ENCODE data around the gene CDC14B.

Gene CDC14B

DNA sequence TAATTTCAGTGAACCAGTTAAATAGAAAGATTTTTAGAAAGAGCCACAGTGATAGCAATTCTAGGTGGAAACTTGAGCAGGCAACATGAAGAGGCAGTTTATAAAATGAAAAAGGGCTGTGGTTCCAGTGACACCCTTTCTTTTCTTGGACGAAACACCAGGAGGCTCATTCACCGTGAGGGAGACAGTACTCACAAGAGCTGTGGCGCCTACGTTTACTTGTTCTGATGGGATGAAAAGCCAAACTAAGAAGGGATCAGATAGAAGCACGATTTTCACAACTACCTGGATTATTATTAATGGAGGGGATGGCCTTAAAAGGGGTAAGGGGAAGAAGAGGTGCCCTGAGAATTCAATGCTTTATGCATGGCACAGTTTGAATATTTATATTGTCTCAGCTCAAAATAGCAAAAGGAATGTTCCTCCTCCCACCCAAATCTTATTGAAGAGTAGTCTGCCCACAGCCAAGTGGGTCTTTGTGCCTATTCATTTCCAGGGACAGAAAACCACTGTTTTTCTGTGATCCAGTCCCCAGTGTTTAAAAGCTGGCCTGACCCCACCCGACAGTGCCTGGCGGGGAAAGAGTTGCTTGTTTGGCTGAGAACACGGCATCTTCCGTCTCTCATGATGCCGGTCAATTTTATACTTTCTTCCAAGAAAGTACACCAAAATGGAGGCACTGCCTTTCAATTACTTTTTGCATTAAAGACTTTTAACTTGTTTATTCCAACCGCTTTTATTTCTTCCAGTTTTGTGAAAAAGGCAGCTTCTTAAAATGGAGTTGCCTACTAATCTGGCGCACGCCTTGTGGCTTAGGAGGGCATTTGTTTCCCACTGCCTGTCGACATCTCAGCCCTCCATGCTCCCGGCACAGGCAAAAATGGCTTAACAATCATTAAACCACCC is 117.8 kb downstream of the CDC14B start:
- no peak for DNase-seq (ENCODE audit: low read depth)

DNA sequence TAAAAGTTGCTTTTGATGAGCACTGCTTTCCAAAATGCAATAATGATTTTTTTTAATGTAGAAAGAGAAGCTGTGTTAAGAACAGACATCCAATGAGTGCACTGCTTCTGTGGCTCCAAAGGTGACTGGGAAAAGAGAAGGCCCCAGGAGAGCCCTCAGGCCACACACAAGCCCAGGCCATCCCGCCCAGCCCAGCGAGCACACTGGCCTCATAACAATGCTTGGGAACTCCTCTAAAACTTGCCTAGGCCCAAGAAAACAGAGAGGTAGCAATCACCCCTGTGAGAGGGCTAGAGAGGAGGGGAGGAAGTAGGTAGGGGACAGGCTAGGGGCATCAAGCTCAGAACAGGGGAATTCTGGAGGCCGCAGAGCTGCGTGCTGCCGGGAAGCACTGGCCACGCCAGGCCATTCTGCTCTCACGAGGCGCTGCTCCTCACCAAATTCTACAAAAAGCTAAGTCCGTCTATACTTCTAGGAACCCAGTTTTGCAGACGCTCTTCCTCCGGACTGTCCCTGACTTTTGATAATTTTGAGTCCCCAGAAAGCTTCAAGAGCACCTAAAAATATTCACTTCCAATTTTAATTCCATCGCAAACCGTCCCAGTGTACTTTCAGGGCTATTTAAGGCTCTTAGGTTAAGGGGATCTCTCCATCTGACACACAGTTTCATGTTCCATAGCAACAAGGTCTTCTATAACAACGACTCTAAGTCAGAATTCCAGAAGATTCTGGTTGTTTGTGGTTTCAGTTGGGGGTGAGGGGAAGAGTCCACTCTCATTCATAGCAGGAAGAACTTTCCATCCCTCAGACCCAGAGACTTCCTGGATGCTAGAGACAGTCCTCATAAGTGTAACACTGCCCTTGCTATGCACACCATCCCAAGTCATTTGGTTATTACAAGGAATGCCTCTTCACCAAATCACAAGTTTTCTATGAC is 118.7 kb downstream of the CDC14B start:
- peak; percentile 23 for DNase-seq (ENCODE audit: low read depth)

DNA sequence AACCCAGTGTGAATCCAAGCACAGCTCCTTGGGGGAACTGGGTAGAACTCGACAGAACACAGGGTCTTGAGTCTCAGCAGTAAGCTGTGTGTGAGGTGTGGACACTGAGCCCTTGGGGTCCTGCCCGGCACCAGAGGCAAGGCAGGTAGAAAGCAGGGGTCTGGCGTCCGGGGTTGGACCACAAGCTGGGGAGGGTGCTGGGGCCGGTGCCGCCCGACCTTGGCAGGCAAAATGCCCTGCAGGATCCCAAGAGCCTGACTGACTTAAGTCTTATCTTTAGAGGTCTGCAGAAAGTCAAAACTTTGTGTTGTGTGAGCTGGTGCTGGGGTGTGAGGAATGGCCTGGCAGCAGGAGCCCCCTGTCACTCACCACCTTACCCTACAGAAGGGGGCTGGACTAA is 120.4 kb downstream of the CDC14B start:
- no peak for DNase-seq (ENCODE audit: low read depth)

DNA sequence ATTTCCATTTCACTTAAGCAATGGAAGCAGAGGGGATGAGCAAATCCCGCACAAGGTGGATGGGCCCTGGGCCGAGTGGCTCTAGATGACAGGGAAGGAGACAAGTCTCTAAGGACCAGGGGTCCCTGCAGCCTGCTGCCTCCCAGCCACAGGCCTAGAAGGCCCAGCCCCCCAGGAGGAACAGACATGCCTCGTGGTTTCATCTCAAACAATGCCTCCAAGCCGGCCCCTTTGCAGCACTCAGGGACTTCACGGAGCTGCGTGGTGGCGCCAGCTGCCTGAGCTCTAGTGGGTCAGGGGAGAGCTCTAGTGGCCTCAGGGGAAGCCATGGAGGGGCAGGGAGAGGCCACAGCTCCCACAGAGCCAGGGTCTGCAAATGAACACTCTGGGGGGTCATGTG is 120.8 kb downstream of the CDC14B start:
- DNase-seq (ENCODE audit: low read depth), result no peak

DNA sequence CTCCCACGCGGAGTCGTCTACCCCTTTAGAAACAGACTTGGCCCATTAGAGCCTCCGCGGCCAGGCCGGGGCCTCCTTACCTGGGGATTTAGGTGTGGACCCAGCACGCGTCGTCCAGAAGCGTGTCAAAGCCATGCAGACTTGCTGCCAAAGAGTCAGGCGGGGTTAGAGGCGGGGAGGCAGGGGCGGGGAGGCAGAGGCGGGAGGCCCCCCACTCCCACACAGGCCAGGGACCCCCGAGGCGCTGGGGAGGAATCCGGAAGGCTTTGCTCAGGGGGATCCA is 122.6 kb downstream of the CDC14B start:
- no peak for DNase-seq (ENCODE audit: low read depth)

DNA sequence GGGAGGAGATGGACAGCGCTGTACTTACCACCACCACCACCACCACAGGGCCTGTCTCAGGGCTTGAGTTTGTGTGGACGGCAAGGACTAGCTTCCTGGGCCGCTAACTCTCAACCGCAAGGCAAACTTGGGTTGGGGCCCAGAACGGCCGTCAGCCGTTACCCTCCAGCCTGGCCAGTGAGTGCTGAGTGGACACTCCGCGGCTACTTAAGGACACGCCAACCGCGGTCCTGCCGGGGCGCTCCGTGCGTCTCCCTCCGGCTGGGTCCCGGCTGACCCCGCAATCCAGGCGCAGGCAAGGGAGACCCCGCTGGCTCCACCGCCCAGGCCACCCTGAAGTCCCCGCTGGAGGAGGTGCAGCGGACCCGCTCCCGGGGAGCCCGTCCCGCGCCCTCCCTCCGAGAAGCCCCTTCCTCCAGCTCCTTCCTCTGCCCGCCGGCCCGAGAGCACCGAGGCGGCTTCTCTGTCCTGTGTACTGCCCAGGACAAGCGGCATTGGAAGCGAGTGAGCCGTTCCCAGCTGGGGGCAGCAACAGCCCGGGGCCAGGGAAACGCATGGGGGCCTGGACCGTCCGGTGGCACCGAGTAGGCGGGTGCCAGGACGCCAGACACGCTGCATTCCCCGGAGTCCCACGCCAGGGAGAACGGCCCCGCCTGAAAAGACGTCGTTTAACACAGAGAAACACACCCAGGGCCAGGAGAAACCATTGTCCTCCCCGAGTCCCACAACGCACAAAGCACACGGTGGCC is 123.1 kb downstream of the CDC14B start:
- DNase-seq (ENCODE audit: low read depth), result no peak

DNA sequence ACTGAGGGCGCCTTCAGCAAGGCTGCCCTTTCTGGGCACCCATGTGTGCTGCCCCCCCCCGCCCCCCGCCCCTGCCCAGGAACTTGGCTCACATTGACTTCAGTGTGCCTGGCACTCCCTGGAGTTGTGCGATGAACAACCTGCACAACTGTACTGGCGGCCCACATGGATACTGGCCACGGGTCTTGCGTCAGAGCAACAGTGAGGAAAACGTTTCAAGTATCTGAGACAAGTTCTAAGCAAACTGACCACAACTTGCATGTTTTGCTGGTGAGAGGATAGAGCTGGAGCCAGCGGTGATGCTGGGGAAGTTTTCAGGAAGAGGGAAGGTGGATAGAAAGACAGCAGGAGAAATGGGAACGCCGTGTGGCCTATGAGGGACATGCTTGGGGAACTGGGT is 124.3 kb downstream of the CDC14B start:
- peak; percentile 97 for DNase-seq (ENCODE audit: low read depth)

DNA sequence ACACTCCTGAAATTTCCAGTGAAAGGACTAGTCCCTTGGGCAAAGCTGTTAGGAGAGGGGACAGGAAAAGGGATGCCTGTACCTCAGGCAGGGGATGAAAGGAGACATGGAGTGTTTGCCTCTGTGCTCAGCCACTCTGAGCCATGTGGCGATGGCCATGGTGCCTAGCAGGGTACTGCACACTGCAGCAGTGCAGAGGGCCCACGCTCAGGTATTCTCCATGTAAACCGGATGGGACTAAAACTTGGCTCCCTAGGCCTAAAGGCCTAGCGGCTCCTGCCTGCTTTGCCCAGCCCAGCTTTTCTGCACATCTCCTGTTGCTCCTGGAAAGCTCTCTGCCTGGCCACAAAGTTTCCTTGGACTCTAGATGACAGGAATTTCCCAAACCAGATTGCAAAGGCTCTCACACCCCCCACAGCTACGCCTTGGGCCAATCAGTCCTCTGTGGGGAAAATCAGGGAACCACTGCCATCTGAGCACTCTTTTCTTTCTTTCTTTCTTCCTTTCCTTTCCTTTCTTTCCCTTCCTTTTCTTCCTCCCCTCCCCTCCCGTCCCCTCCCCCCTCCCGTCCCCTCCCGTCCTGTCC is 125.3 kb downstream of the CDC14B start:
- no peak for DNase-seq (ENCODE audit: low read depth)

DNA sequence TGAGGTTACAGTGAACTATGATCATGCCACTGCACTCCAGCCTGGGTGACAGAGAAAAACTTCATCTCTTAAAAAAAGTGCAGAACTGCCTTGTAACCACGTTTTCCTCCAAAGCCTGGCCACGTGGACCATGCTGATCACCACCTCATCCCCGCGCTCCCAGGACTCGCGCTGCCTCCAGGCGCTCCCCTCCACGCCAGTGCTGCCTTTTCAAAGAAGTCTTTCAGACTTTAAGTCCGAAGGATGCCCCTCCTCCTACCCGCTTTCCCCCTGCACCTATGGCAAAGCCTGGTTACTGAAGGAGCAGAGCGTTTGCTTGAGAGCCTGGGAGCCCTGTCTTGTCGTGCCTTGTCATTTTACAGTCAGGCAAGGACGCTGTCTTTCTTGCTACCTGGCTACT is 125.9 kb downstream of the CDC14B start:
- DNase-seq (ENCODE audit: low read depth), result no peak

DNA sequence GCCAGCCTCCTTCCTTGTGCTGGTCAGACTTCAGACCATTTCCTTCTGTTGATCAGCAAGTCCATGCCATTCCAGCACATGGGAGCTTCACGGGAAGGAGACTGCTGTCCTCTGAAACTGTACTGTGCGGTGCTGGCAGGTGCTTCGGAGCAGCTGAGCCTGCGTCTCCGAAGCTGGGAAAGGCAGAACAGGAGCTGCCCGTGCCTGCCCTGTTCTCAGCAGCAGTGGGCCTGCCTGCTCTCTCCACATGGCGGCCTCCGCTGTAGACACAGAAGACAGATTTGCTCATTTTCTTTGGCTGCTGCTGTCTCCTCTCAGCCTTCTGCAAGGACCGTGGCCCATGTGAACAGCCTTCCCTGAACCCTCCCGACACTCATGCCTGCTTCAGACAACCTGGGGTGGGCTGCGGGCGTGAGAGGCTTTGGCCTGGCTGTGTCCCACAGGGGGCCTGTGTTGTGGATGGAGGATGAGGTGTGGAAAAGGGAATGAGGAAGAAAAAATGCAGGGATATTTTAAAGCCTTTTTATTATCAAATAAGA is 126.6 kb downstream of the CDC14B start:
- DNase-seq (ENCODE audit: low read depth), result no peak

DNA sequence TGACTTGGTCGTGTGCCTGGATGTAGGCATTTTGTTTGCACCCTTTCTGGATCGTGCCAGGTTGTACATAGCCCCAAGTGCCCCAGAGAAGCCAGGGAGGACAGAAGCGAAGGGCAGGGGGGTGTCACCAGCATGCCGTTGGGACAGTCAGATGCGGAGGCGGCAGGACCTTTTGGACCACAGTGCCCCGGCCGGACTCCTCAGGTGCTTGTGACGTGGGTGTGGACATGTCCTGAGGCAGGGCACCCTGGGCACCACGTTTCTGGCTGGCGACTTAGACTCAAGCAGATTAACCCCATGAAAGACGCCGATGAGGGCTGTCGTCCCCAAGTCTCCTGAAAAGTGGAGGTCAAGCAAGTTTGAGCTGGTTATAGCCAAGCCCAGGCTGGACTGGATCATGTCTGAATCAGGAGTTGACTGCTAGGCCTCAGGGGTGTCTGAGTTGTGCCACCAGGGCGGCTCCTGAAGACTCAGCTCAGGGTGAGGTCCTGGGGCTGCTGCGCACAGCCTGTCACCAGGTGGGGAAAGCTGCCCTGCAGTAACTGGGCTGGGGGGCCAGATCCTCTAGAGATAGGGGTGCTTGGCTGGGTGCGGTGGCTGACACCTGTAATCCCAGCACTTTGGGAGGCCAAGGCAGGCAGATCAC is 127.6 kb downstream of the CDC14B start:
- no peak for DNase-seq (ENCODE audit: low read depth)

DNA sequence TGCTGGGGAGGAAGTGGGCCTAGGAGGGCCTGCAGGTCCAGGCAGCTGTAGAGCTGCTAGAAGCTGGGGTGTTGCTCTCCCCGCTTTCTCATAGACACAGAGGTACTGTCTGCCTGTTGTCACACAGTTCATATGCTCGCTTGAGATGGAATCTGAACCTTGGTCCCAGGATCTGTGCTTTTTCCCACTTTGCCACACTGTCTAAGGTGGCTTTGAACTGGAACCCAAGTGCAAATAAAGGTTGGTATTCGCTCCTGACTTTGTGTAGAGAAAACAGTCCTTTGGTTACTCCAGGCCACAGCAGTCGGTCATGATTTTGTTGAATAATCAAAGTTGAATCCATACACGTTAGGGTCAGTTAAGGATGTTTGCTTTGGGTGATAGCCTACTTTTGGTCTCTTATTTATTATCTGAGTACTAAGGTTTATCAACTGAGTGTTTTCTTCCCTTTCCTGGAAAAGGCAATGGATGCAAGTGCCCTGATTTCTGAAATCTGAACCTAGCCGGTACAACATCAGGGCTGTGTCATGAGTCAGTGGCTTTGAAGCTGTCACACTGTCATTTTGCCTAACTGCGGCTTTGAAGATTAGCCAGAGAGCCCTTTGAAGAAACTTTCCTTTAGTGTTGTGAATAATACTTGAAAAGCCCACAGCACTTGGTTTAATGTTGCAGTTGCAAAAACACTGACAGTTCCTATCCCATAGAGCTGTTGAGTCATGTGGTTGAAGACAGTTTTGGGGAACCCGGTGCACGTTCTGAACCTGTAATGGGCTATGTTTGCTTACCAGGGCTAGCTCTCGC is 128.4 kb downstream of the CDC14B start:
- no peak for DNase-seq (ENCODE audit: low read depth)

DNA sequence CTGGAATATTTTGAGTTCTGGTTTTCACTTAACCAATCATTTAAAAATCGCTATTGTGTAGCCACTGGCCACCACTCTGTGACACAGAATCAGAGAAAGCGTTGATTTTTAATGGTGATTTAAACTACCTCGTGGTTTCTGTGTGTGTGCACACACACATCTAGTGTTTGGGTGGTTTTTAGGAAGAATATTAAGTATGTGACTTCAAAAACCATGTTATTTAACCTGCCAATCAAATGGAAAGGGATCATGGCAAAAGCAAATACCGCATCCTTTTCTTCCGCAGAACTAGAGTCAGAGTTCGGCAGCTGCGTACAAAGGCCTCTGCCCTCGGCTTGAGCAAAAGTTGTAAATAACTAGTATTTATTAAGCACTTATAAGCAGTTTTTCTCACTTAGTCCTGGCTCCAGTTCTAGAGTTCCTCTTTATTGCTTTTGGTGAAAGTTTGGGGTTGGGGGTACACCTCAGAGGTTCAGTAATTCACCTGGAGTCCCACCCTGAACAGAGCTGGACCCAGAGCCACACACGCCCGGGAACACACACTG is 129.0 kb downstream of the CDC14B start:
- DNase-seq (ENCODE audit: low read depth), result no peak

DNA sequence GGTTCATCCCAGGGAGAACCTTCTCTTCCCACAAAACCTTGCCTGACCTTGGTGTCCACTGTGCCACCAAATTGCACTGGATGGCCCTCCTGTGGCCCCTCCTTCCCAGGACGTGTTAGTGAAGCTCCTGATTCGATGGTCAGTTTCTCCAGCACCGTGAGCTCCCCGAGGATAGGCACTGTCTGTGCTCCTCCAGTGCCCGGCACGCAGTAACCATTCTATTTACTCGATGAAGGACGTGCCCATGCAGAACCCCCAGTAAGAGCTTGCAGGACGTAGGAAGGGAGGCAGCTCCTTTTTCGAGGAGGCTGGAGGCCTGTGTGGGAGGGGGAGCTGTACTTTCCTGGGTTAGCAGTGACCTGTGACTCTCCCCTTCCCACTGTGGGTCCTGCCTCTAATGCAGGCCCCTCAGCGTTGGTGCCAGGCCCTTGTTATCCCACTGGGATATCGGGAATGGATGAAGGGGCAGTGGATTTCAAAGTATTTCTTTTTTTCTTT is 130.1 kb downstream of the CDC14B start:
- DNase-seq (ENCODE audit: low read depth), result no peak

DNA sequence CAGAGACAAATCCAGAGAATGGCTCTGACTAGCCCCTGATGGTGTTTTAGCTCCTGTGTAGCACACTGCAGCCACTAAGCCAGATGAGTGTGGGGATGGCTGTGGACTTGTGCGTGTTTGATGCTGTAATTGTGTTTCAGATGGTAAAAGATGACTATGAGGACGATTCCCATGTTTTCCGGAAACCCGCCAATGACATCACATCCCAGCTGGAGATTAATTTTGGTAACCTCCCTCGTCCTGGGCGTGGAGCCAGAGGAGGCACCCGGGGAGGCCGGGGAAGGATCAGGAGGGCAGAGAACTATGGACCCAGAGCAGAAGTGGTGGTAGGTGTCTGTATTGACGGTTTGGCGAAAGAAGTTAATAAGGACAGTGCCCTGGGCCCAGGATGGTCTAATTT is 131.7 kb downstream of the CDC14B start:
- DNase-seq (ENCODE audit: low read depth), result peak; percentile 60

DNA sequence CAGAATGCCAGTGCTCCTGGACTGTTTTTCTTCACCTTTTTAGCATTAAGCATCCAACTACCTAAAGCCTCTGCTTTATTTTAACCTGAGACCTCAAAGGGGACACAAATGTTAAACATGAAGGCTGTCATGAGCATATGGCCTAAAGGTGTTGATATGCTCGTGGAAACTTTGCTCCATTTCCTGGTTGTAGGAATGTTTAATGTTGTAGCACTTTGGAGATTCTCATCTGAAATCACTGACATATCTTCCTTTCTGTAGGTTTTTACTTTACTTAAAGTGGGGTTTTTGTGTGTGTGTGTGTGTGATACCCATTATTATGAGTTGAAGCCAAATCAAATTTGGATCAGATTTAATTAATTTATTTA is 132.6 kb downstream of the CDC14B start:
- DNase-seq (ENCODE audit: low read depth), result no peak

DNA sequence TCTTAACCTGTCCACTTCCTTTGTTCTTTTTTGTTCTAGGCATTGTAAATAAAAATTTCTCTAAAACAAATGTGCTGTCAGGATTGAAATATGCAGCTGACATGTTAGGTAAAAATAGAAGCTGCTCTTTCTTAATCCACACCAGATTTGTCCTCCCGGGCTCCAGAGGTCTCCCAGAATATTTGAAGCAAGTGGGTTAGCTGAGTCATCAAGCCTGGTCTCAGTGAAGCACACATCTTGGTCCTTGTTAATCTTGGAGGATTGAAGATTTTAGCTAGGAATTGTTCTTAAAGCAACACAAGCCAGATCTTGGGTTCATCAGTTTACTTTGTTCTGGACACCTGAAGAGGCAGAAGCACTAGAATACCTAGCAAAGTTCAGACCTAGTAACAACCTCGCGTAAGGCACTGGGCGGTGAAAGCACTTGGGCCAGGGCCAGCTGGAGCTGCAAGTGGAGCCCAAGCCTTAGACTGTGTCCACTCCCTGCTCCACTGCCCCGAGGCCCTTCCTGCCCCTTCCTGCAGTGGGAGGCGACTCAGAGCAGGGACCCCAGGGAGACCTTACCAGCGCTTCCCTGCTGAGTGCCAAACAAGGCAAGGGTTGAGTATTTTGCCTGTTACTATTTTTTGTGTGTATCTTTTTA is 133.1 kb downstream of the CDC14B start:
- DNase-seq (ENCODE audit: low read depth), result peak; percentile 80

DNA sequence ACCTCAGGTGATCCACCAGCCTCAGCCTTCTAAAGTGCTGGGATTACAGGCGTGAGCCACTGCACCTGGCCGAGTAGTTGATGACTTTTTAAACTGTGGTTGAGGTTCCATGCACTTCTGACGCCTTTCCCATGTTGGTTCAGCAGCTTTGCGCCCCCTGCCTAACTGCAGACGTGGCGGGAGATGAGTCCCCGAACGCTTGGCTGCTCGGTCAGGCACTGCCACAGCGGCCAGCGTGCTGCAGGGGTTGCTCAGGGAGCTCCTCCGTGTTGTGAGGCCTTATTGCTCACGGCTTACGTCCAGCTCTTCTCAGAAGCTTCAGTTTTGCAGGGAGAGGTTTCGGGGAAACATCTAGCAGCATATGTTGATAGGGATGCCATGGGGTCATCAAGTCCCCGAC is 134.4 kb downstream of the CDC14B start:
- no peak for DNase-seq (ENCODE audit: low read depth)

DNA sequence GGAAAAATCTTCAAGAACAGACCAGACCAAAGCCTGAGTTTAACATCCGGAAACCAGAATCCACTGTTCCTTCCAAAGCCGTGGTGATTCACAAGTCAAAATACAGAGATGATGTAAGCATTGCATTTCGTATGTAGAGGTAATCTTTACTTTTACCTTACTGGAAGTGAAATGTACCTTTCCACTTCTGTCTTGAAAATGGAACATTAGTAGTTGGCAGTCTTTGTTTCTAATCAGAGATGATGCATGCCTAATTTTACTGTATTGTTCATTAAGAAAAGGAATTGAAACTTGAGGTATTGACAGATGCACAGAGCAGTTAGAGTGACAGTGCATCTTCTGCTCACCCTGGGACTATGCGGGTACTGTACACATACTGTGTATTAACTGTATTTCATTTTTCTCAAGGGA is 135.1 kb downstream of the CDC14B start:
- DNase-seq (ENCODE audit: low read depth), result peak; percentile 42
